Measurements from ENCODE around the gene STX2.

Gene STX2

DNA sequence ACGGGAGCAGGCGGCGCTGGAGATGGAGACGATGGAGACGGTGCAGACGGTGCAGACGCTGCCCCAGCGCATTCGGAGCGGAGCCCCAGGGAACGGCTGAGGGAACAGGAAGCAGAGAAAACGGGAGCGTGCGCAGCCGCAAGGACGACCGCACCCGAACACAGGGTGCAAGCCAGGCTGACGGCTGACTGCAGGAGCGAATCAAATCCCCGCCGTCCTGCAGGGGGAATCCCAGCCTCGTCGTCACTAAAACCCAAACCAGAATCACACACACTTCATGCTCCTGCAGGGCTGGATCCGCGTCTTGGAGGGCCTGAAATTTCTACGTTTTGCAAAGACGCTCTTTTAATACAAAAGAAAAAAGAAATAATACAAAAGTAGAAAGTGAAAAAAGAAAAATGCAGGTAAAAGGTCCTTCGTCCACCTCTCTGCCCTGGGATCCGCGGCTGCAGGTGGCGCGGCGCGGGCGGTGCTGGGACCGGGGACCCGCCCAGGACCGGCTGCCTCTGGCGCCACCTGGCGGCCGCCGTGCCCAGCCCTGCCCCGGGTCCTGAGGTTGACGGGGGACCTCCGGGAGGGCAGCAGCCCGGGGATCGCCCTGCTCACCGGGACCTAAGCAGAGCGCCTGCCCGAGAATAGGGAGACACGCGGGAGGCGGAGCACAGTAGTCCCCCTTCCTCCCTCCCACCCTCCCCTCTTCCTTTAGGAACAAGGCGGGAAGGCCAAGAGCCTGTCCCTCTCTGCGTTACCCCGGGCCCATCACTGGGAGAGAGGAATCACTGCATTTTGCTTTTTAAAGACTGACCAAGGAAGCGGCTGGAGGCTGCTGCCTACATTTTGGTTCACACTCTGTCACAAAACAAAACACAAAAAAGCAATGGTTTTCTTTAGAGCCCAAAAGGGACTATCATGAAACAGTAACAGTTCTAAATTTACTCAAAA, 20.1 kb downstream of the STX2 start:
- TF ChIP-seq, protein P1, sequence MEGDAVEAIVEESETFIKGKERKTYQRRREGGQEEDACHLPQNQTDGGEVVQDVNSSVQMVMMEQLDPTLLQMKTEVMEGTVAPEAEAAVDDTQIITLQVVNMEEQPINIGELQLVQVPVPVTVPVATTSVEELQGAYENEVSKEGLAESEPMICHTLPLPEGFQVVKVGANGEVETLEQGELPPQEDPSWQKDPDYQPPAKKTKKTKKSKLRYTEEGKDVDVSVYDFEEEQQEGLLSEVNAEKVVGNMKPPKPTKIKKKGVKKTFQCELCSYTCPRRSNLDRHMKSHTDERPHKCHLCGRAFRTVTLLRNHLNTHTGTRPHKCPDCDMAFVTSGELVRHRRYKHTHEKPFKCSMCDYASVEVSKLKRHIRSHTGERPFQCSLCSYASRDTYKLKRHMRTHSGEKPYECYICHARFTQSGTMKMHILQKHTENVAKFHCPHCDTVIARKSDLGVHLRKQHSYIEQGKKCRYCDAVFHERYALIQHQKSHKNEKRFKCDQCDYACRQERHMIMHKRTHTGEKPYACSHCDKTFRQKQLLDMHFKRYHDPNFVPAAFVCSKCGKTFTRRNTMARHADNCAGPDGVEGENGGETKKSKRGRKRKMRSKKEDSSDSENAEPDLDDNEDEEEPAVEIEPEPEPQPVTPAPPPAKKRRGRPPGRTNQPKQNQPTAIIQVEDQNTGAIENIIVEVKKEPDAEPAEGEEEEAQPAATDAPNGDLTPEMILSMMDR (conservative IDR thresholded peaks at IDR 0.05; ENCODE audit: low read length) = peak; percentile 43
- no peak for DNase-seq (ENCODE audit: low read depth)
- H3K4me3 ChIP-seq (ENCODE audit: low read length) = peak overlapping the region; percentile 35

DNA sequence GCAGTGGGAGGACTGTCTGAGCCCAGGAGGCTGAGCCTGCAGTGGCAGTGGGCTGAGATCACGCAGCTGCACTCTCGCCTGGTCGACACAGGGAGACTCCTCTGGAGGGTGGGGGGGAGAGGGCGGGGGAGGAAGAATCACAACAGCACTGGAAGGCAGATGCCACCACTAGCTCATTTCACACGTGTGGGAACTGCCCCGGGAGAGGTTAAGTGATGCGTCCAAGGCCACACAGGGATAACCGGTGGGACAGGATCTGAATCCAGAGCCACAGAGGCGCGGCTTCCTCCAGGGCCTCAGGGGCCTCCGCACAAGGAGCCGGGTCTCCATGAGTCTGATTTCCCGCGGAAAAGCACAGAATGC, 20.8 kb downstream of the STX2 start:
- H3K4me3 ChIP-seq (ENCODE audit: low read length) = no peak overlapping the region; the same call in 1 of the 2 replicates
- TF ChIP-seq, protein P1 (conservative IDR thresholded peaks at IDR 0.05; ENCODE audit: low read length) = no peak
- DNase-seq (ENCODE audit: low read depth) = no peak

DNA sequence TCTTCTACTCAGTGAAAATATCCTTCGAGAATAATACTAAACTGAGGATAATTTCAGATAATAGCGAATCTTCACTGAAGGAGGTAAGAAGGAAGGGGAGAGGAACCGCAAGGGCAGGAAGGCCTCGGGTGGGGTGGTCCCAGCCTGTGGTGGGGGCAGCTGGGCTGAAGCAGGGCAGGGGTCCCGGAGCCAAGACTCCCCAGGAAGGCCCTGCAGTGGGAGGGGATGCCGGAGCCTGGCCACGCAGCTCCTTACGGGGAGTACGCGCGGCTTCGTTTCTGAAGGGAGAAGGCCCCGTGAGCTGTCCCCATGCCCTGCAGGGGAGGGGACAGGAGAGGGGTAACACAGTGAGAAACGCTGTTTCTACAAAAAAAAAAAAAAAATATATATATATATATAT, 21.2 kb downstream of the STX2 start:
- TF ChIP-seq, protein P1 (conservative IDR thresholded peaks at IDR 0.05; ENCODE audit: low read length) = no peak
- H3K4me3 ChIP-seq (ENCODE audit: low read length) = no peak overlapping the region

DNA sequence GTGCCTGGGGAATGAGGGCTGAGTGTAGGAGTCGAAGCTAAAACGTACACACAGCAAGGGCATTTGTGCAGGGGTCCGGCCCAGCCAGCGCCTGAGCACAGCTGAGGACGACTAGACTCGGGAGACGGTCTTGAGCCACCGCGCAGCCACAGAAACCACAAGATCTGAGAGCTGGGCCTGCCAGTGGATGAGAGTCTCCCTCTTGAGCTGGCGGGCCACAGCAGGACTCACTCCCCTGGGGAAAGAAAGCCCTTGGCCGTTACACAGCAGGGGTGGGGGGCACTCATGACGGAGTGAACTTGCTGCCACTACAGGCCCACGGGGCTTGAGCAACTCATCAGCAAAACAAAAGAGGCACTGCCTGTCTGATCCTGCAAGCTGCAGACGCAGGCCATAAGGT, 23.0 kb downstream of the STX2 start:
- TF ChIP-seq, protein P1 (conservative IDR thresholded peaks at IDR 0.05; ENCODE audit: low read length) = no peak
- no peak for DNase-seq (ENCODE audit: low read depth)
- H3K4me3 ChIP-seq (ENCODE audit: low read length) = no peak overlapping the region

More for the DNA sequence above, 21.2 kb downstream of the STX2 start:
- no peak for DNase-seq (ENCODE audit: low read depth)

DNA sequence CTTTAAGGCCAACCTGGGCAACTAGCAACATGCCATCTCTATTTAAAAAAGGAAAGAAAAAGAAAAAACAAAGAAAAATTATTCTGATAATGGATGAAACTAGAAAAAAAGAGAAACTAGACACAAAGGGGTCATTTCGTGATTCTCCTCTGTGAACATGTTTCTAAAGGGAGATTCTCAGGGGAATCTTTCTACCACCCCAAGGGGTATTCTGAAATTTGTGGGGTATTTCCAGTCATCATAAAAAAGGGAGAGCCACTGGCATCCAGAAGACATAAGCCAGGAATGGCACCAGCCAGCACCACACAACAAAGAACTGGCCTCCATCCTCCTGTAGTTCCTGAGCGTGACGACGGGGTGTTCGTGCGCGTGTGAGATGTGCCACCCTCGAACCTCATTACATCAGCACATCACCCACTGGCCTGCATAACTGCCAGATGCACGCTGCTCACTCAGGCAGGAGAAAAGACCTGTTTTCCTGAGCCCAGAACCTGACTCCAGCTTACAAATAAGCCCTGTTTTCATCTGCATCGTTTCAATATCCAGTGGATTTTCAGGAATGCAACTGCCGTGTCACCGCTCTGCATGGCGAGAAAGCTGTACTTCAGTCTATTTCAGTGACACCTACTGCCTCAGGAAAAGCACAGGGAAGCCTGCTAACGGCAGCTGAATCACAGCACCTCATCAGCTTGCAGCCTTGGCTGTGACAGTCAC, 23.9 kb downstream of the STX2 start:
- TF ChIP-seq, protein P1 (conservative IDR thresholded peaks at IDR 0.05; ENCODE audit: low read length) = no peak
- H3K4me3 ChIP-seq (ENCODE audit: low read length) = no peak overlapping the region
- no peak for DNase-seq (ENCODE audit: low read depth)

DNA sequence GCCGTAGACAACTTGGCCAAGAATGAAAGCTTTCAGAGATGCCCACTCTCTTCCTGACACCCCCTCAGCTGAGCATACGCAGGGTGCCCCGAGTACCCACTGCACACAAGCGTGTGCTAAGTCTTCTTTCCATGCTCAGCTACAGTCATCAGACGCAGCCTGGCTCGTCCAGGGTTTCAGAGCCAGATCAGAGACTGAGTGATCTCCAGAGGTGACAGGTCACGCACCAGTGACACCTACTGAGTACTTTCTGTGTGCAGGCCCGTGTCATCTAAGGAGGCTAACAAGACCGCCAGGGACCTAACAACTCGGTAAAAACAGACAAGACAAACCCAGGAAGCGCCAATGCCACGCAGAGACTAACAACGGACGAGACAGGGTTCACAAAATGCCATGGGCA, 25.1 kb downstream of the STX2 start:
- no peak overlapping the region for H3K4me3 ChIP-seq (ENCODE audit: low read length)
- DNase-seq (ENCODE audit: low read depth) = no peak
- TF ChIP-seq, protein P1 (conservative IDR thresholded peaks at IDR 0.05; ENCODE audit: low read length) = no peak

All from AG10803 (cell line).